HG03354 (cell line): ENCODE data around the gene CNTFR.

ENCODE experiments used
- ATAC-seq: cut with Tn5 transposase; IDR thresholded peaks from one replicate; pipeline ENCODE4 v1.9.1; 2021; ENCODE audit warnings: mild to moderate bottlenecking; ENCODE audit not compliant: unreplicated experiment, poor library complexity, severe bottlenecking

CNTFR gene

DNA sequence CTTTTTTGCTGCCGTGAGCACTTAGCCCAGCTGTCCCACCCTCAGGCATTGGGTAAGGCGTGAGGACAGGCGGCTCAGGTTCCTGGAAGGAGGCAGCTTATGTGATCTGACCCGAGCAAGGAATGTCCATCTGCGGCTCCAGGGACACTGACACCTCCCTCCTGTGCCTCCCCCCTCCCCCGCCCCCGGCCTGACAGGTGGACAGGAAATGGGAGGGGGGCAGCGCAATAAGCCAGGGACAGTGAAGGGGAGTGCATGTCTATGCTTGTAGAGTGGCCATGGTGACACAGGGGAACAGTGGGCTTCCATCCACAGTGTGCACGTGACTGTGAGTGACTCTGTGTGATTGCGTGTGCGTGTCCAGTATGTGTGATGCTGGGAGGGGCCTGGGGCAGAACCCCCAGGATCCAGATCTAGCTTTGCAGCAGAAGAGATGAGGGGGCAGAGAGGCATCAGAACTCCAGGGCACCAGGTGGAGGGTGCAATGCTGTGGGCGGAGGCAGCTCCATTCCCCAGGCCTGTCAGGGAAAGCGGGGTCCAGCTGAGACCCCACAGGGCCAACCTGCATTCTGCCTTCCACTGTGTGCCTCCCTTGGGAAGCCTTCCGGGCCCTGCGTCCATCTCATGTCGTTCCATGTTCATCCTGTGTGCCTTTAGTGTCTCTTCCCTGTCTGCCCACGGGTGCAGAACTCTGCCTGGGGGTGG, 30.5 kb downstream of the CNTFR start:
- no peak for ATAC-seq

DNA sequence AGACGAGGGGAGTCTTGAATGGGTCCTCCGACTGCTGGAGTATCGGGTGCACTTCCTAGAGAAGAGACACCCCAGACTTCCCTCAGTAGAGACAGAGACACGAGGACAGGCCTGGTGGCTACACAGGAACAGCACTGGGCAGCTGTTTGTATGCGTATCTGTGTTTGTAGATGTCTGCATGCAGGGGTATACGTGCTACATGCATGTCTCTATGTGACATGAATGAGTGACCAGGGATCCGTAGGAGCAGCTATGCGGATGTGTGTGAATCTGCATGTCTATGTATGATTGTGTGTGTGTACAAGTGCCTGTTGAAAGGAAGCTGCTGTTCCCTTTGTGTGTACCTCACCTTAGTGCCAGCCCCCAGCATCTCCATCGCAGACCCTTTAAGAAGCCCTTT, 31.2 kb downstream of the CNTFR start:
- no peak for ATAC-seq

DNA sequence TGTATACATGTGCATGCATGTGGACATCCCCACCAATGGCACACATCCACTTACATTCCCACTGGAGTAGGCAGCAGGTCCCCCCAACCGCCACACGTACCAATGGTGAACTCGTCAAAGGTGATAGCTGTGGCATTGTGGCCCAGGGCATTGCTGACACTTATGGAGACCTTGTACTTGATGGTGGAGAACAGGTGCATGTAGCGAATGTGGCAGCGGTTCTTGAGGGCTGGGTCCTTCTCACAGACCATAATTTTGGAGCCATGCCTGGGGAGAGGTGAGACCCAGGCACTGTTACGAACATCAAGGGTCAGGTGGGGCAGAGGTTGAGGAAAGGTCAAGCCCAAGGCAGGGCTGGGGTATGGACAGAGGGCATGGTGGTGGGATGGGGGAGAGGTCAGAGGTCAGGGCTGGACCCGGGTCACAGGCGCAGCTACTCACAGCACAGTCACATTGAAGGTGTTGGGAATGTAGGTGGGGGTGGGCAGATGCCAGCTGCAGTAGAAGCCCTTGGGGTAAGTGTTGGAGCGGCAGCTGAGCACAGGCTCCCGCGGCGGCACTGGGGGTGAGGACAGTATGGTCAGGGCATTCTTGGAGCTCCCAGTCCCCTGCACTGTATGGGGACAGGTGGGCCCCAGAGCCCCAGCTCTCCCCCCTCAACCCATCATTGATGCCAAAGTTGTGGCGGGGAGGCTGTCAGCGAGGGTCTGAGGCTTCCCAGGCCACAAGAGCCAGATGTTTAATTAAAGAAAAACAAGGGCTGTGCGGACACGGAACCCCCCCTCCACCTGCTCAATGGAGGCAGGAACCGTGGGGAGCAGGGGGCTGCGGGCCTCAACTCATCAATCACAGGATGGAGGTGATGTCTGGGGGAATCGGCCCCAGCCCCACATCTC, 31.9 kb downstream of the CNTFR start:
- no peak for ATAC-seq

DNA sequence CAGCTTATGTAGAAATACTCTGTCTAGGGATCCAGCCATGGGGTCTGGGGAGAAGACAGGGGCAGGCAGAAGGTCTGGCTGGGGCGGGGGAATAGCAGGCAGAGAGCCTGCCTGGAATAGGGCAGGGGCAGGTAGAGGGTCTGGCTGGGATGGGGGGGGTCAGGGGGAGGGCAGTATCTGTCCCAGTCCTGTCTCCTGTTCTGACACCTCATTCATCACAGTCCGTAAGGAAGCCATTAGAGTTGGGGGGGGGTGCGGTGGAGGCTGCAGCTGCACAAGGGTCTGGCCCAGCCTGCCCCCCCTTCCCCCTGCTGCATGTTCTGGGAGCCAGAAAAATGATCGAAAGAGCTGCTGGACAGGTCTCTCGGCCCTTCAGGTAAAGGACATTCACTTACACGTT, 32.6 kb downstream of the CNTFR start:
- no peak for ATAC-seq

DNA sequence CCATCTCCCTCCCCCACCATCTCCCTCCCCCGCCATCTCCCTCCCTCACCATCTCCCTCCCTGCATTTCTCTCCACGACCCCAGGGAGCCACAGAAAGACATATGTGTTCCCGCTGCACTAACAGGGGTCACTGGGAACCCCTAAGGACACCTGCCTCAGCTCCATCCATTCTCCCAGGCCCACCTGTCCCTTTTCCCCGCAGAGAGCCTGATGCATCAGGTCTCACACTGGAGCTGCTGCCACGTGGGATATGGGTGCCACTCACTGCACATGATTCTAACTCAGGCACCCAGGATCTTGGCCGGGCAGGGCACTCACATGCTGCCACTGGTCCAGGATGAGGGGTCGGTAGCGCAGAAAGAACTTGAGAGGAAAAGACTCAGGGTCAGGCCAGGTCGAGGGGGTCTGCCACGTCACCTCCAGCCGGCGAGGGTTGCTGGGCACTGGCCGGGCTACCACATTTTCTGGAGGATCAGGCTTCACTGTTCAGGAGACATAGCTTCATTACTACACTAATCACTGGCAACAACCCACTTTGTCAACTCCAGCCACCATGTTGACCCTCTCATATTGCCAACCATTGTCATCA, 33.5 kb downstream of the CNTFR start:
- no peak for ATAC-seq

DNA sequence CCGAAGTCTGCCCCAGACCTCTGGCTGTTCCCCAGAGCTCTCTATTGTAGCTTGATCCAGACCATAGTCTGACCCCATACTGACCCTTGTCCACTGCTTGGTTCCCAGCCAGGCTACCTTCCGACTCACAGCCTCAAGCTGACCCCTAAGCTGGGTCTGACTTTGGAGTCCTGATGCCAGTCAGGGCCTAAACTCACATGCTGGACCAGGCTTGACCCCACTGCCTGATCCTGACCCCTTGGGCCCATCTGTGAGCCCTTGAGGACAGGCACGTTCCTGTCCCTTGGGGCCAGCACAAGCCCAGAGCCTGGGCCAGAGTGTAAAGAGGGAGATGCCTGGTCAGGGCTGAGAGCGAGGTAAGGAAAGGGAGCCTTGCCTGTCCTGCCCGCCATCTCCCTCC, 34.0 kb downstream of the CNTFR start:
- no peak for ATAC-seq

DNA sequence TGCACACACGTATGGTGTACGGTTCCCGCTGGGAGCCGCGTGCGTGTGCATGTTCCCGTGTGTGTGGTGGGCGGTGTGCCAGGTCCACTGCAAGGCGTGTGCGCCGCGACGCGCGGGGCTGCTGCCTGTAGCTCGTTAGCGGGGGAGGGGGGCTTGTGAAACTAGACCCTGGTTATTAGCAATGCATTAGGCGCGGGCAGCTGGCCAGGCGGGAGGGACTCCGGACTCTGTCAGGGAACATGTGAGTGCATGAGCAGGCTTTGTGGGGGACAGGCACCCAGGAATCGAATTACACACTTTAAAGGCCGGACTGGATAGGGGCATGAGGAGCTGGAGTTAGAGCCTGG, 34.5 kb downstream of the CNTFR start:
- ATAC-seq, result no peak

DNA sequence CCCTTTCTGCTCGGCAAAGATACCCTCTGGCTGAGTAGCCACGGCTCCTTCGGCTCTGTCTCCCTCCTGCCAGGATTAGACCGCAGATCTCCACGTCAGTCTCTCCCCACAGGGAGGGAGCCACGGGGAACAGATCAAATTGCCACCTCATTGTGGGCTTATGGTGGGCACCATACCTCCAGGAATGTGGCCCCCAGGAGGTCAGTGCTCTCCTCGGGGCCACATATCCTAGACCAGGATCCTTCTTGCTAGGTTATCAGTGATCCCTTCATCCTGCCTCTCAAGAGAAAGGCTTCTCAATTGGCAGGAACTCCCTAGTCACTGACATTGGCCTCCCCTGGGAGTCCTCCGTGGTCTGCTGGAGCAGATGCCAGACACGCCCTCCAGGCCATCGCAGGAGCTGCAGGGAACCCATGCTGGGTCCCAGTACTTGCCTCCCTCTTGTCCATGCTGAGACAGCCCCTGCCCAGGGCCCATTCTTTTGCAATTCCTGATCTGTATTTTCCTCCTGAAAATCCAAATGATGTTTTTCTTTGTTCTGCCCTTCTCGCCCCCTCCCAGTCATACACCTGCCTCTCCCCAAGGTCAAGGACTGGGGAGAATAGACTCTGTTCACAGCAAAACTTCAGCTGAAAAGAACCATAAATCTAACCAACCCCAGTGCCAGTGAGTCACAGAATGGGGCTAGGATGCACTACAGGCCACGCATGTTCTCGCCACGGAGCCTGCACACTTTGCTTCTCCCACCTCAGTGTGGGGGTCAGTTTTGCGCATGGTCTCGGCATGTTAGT, 35.1 kb downstream of the CNTFR start:
- no peak for ATAC-seq

DNA sequence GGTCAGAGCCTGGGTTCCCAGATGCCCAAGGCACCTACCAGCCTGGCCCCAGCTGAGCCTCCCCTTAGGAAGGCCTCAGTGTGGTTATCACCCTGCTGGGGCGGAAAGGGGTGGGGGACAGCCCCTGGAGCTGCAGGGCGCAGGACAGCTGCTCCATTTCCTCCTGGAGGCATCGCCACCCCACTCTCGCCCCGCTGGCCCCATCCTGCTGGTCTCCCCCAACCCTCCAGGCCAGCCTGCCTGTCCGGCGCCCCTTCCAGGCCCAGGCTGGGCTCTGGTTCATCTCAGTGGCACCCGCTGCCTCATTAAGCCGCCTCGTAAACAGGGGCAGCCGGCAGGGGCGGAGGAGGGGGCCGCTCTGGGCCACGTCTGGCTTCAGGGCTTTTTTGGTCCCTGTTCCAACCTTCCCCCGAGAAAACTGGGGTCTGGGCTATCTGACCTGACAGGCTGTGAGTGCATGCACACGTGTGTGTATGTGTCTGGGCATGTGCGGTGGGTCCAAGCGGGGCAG, 36.0 kb downstream of the CNTFR start:
- ATAC-seq, result no peak

DNA sequence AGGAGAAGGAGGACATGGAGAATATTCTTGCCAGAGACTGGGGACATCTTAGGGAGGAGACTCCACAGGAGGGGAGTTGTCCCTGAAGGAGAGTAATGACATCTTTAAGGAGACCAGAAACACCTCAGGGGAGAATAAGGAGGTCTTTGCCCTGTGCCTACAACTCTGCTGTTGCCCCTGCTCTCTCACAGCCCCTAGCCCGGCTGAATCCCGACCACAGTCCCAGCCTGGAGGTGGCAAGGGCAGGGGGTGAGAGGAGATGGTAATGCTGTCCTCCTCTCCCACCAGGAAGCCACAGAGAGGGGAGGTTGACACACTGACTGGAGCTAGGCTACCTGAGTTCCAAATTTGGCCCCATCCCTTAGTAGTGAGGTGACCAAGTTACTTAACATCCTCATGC, 36.5 kb downstream of the CNTFR start:
- no peak for ATAC-seq

DNA sequence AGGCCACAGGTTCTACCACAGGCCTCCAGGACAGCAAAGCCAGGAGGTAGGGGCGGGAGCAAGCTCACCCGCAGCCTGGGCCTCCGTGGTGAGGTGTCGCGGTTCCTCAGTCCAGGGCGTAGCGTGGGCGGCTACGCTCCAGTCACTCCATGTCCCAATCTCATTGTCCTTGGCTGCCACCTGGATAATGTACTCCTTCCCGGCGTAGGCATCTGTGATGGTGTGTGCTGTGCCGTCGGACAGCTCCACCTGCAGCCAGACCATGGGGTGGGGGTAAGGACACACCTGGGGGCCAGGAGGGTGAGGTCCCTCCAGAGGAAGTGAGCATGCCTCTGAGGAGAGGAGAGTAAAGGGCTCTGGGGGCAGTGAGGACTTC, 36.9 kb downstream of the CNTFR start:
- ATAC-seq, result no peak

DNA sequence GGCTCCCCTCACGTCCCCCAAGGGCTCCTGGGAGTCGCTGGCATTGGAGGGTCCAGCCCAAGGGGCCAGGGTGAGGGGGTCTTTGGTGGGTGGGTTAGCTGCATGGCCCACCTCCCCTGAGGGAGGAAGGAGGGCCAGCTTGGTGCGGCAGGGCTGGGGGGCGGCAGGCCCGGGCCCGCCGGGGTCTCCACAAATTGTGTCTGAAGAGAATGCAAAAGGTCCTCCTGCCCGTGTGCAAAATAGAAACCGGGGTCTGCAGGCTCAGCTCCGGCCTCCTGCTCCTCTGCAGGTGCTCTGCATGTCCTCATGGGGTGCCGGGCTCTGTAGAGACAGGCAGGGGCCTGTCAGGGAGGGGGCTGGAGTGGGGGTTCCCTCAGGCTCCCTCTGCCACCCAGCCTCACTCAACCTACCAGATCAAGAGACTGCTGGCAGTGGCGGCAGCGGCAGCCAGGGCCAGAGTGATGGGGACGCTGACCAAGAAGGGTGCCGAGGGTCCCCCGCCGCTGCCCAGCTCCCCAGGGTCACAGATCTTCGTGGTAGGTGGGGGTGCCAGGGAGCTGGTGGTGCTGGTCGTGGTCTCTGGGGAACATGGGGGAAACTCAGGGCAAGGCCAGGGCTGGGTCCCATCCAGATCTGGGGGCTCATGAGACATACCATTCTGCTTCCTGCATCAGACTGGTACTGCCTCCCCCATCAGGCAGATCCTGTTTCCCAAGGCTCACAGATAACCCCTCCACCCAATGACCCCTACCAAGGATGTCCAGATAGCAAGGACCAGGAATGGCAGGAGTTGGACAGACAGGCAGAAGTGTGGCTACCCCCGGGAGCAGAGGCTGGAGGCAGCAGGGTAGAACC, 37.5 kb downstream of the CNTFR start:
- ATAC-seq, result no peak

DNA sequence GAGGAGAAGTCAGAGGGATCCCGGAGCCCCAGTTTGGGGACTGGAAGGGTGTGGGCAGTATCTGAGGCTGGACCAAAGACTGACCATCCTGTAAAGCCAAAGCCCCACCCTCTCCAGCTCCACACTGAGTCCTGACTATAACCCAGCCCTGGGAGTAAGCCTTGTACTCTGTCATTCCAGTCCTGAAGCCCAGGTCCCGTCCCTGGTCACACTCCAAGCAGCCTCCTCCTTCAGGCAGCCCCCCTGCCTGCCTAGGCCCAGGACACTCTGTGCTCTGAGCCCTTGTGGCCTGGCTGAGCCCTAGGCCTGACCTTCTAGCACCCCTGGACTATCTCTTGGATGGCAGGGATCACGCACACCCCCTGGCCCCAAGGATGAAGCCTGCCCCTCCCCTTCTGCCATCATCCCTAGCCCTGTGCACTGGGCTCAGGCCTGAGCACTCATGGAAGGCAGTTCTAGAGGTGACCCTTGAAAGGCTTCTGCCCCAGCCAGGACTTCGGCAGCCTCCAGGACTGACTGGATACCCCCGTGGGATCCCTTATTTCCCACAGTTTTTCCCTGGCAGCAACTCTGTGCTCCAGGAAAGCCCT, 38.7 kb downstream of the CNTFR start:
- no peak for ATAC-seq

DNA sequence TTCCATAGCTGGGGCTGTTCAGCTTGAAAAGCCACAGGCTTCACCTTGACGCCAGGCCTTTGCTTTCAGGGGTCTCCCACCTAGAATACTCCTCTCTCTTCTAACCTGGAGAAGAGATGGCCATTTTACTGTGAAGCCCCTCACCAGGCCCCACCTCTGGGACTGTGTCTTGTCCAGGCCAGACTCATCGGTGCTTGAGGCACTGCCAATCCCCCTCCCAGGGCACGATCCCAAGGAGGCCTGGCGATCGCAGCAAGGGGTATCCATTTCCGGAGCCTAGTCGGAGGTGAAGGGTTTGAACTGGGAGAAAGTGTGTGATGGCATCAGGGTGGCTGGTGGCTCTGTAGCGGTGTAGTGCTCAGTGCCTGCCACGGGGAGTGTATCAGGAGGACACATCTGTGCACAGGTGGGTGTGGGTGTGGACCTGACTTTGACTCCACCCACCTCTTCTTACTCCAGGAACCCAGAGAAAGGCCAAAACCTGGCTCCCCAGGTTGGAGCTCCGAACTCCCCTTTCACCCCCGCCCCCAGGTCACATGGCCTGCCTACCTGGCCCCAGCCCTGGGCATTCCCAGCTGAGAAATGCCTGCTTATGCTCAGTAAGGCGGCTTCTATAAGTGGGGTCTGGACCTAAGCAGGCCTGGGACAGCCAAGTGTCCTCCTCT, 39.4 kb downstream of the CNTFR start:
- ATAC-seq, result no peak

DNA sequence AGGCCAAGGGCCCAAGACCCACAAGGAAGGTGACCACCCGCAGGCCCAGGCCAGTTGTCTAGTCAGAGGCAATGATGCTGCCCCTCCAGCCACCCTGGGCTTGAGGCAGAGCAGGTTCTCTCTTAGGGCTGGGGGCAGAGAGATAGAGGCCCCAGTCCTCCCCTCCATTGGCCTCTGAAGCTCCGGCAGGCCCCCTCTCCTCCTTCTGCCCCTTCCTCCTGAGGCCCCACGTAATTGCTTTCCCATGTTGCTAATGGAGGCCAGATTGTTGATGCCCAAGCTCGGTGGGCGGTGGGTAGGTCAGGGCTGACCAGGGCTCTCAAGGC, 40.2 kb downstream of the CNTFR start:
- no peak for ATAC-seq

DNA sequence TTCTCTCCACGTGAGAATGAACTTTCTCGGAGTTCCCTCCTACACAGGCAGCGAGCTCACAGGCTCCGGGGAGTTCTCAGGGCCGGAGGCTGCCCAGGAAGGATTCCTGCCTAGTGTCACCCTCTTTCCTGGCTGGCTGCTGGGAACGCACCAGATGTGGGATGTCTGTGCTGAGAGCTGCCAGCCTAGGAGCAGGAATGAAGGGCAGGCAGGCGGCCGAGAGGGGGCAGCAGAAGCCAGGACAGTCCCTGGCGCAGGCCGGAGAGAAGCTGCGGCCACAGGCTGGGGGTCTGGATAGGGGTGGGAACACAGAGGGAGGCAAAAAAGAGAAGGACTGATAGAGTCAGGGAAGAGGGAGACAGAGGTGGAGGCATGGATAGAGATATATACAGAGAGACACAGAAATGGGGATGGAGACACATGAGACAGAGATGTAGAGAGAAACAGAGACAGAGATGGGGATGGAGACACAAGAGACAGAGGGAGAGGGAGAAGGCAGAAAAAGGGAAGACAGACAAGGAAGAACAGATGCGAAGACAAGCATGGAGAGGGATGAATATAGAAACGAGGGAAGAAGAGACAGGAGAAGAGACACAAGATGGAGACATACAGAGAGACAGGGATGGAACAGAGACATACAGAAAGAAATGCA, 41.4 kb downstream of the CNTFR start:
- ATAC-seq, result no peak

DNA sequence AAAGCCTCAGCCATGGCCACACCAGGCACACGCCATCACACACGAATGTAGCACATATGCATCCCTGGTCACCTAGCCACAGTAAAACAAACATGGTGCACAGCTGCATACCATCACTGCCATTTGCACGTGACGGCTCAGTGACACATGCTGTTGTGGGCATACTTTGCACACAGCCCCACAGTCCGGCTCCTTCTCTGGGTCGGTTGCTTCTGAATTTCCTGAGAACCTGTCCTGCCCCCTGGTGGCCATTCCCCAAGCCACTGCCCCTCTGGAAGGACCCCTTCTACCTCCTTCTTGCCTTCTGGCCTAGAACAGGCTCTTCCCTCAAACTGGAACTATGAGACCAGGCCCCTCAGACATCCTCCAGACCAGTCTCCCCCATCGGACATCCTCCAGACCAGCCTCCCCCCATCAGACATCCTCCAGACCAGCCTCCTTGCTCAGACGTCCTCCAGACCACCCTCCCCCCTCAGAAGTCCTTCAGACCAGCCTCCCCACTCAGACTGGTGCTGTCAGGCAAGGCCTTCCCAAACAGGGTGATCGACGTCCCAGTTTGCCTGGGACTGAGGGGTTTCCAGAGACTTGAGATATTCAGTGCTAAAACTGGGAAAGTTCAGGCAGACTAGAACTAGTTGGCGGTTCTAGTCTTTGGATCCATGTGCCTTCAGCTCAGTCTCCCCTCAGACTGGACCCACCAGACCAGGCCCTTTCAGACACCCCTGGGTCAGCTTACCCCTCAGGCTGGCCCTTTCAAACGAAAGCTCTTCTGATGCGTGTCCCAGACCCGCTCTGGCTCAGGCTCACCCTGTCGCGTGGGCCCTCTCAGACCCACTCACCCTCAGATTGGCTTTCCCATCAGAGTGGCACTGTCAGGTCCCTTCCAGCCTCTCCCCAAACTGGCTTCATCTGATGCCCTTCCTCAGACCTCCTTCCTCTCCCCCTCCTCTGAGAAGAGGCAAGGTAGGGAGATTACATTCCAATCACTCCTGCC, 42.4 kb downstream of the CNTFR start:
- no peak for ATAC-seq
